ENCODE measurements around the gene DPYD.

DPYD gene

DNA sequence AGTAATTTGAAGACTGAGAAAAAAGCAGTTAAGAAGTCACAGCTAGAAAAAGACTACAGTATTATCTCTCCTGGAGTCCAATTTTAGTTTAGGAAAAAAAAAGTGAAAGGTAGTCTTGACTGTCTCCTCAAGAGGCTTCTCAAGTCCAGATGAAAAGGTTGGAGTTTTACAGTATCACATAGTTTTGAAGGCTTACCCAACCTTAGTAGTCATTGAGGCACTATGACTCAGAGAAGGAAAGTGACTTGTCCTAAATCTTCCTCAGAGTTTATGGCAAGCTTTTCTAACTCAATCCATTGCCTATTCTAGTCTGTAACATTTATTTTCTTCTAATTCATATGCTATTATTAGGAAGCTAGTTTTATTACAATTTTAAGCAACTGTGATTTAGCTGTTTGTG lies 174.9 kb downstream of the DPYD start:
- H3K4me1 ChIP-seq (ENCODE audit: insufficient read depth, low read length, poor library complexity, severe bottlenecking), result peaks cover 4% of the 10 kb centered on the region
- H3K36me3 ChIP-seq (ENCODE audit: insufficient read depth, low read length), result no peaks in the 10 kb centered on the region
- H3K9me2 ChIP-seq (replicated peaks; ENCODE audit: low read depth, low read length), result no peaks in the 10 kb centered on the region
- TF ChIP-seq, protein P1, sequence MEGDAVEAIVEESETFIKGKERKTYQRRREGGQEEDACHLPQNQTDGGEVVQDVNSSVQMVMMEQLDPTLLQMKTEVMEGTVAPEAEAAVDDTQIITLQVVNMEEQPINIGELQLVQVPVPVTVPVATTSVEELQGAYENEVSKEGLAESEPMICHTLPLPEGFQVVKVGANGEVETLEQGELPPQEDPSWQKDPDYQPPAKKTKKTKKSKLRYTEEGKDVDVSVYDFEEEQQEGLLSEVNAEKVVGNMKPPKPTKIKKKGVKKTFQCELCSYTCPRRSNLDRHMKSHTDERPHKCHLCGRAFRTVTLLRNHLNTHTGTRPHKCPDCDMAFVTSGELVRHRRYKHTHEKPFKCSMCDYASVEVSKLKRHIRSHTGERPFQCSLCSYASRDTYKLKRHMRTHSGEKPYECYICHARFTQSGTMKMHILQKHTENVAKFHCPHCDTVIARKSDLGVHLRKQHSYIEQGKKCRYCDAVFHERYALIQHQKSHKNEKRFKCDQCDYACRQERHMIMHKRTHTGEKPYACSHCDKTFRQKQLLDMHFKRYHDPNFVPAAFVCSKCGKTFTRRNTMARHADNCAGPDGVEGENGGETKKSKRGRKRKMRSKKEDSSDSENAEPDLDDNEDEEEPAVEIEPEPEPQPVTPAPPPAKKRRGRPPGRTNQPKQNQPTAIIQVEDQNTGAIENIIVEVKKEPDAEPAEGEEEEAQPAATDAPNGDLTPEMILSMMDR (conservative IDR thresholded peaks at IDR 0.05; ENCODE audit: low read length), result no peak
- no peak for TF ChIP-seq EZH2phosphoT487 (IDR thresholded peaks at IDR 0.05; ENCODE audit: borderline replicate concordance)
- H3K79me2 ChIP-seq (ENCODE audit: insufficient read depth, low read length), result no peaks in the 10 kb centered on the region
- H4K20me1 ChIP-seq (ENCODE audit: insufficient read depth, low read length, poor library complexity, severe bottlenecking), result no peaks in the 10 kb centered on the region
- no peak overlapping the region for H2AFZ ChIP-seq (ENCODE audit: low read length)
- H3K4me2 ChIP-seq (ENCODE audit: low read depth, low read length, poor library complexity, severe bottlenecking), result no peak overlapping the region
- H3K9ac ChIP-seq (ENCODE audit: low read depth, low read length, poor library complexity, severe bottlenecking), result no peak overlapping the region
- no peaks in the 10 kb centered on the region for H3F3A ChIP-seq (ENCODE audit: low read depth)
- H3K27me3 ChIP-seq (ENCODE audit: insufficient read depth, low read length, poor library complexity, severe bottlenecking), result no peaks in the 10 kb centered on the region
- no peaks in the 10 kb centered on the region for H3K9me3 ChIP-seq (ENCODE audit: insufficient read depth, low read depth, low read length)
- no peak overlapping the region for H3K4me3 ChIP-seq (ENCODE audit: low read length, poor library complexity, severe bottlenecking)

DNA sequence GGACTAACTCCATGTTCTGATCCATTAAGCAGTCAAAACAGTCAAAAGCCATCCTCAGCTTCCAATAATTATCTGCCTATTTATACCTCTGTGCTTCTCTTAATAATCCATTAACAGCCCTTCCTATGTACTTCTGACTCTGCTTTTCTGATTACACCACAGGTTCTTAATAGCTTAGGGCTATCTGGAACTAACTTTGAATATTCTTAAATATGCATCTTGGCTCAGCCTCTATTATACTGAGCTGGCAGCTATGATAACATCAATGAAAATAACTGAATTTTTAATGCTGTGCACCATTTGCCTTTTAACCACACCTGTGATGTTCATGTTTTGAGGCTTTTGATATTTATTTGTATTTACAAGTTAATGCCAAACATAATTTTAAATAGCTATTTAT lies 175.9 kb downstream of the DPYD start:
- H3K79me2 ChIP-seq (ENCODE audit: insufficient read depth, low read length), result no peaks in the 10 kb centered on the region
- TF ChIP-seq, protein P1 (conservative IDR thresholded peaks at IDR 0.05; ENCODE audit: low read length), result no peak
- no peak for TF ChIP-seq EZH2phosphoT487 (IDR thresholded peaks at IDR 0.05; ENCODE audit: borderline replicate concordance)

DNA sequence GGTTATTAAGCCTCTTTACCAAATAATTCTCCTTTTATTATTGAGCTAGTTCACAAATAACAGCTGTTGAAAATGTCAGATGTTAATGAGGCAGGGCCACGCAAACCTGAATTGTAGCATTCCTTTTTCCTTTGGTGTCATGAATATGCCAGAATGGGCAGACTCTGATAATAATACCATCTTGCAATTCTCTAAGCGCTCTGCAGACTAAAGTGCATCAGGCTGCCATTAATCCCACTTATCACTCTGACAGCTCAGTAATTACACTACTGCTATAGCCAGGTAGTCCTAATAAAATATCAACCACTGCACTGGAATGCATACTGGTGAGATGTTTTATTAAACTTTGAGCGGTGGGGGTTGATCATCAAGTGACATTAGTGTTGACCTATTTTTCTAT lies 177.7 kb downstream of the DPYD start:
- H3K9ac ChIP-seq (ENCODE audit: low read depth, low read length, poor library complexity, severe bottlenecking), result no peak overlapping the region
- no peak overlapping the region for H3K4me3 ChIP-seq (ENCODE audit: low read length, poor library complexity, severe bottlenecking)
- no peak for TF ChIP-seq EZH2phosphoT487 (IDR thresholded peaks at IDR 0.05; ENCODE audit: borderline replicate concordance)
- TF ChIP-seq, protein P1 (conservative IDR thresholded peaks at IDR 0.05; ENCODE audit: low read length), result no peak
- no peaks in the 10 kb centered on the region for H3K9me2 ChIP-seq (replicated peaks; ENCODE audit: low read depth, low read length)
- H3K27me3 ChIP-seq (ENCODE audit: insufficient read depth, low read length, poor library complexity, severe bottlenecking), result no peaks in the 10 kb centered on the region
- no peaks in the 10 kb centered on the region for H3K9me3 ChIP-seq (ENCODE audit: insufficient read depth, low read depth, low read length)
- no peaks in the 10 kb centered on the region for H3K36me3 ChIP-seq (ENCODE audit: insufficient read depth, low read length)
- no peaks in the 10 kb centered on the region for H4K20me1 ChIP-seq (ENCODE audit: insufficient read depth, low read length, poor library complexity, severe bottlenecking)
- H3K79me2 ChIP-seq (ENCODE audit: insufficient read depth, low read length), result no peaks in the 10 kb centered on the region
- H3K4me2 ChIP-seq (ENCODE audit: low read depth, low read length, poor library complexity, severe bottlenecking), result no peak overlapping the region
- no peaks in the 10 kb centered on the region for H3F3A ChIP-seq (ENCODE audit: low read depth)
- no peak overlapping the region for H2AFZ ChIP-seq (ENCODE audit: low read length)
- H3K4me1 ChIP-seq (ENCODE audit: insufficient read depth, low read length, poor library complexity, severe bottlenecking), result peaks cover 5% of the 10 kb centered on the region

More for the DNA sequence above, 175.9 kb downstream of the DPYD start:
- H3K36me3 ChIP-seq (ENCODE audit: insufficient read depth, low read length), result no peaks in the 10 kb centered on the region
- H3K9me3 ChIP-seq (ENCODE audit: insufficient read depth, low read depth, low read length), result no peaks in the 10 kb centered on the region
- H3K4me3 ChIP-seq (ENCODE audit: low read length, poor library complexity, severe bottlenecking), result no peak overlapping the region
- H3K9ac ChIP-seq (ENCODE audit: low read depth, low read length, poor library complexity, severe bottlenecking), result no peak overlapping the region
- no peaks in the 10 kb centered on the region for H4K20me1 ChIP-seq (ENCODE audit: insufficient read depth, low read length, poor library complexity, severe bottlenecking)
- no peak overlapping the region for H2AFZ ChIP-seq (ENCODE audit: low read length)
- H3K9me2 ChIP-seq (replicated peaks; ENCODE audit: low read depth, low read length), result no peaks in the 10 kb centered on the region
- H3K4me1 ChIP-seq (ENCODE audit: insufficient read depth, low read length, poor library complexity, severe bottlenecking), result peaks cover 5% of the 10 kb centered on the region
- no peaks in the 10 kb centered on the region for H3K27me3 ChIP-seq (ENCODE audit: insufficient read depth, low read length, poor library complexity, severe bottlenecking)
- no peaks in the 10 kb centered on the region for H3F3A ChIP-seq (ENCODE audit: low read depth)
- no peak overlapping the region for H3K4me2 ChIP-seq (ENCODE audit: low read depth, low read length, poor library complexity, severe bottlenecking)

Data from Loucy (cell line).